ENCODE measurements around the gene AGXT2. TPM values are rescaled to one million over a fixed set of nuclear protein-coding genes. Genes with fewer than 3 reads are reported as not detected.
A peak's percentile ranks its signal among the peaks of the same experiment; 100 is the strongest.

The AGXT2 gene
- total RNA-seq, 2 donors from 2014 or later: not detected

DNA sequence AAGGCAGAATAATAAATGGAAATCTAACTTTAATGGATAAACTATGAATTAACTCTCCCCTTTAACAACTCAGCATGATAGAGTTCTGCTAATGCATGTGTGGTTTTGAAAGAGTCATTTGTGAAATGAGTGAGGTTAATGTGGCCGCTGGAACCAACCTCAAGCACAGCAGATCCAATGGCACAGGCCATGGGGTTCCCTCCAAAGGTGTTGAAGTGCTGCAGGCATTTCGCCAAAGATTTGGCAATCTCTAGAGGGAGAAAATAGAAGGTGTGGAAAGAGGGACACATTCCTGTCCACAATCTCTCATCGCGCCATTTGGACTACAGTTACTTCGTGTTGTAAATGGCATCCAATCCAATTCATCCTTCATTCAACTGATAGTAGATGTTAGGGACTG lies 35.0 kb downstream of the AGXT2 start:
- no peak overlapping the region for H3K27ac Mint-ChIP-seq
- H3K36me3 Mint-ChIP-seq (ENCODE audit: low read depth): no peaks in the 10 kb centered on the region
- peaks cover 28% of the 10 kb centered on the region for H3K27me3 Mint-ChIP-seq
- ATAC-seq (replicated peaks): no peak
- H3K4me3 Mint-ChIP-seq: no peak overlapping the region
- no peaks in the 10 kb centered on the region for H3K9me3 Mint-ChIP-seq
- peaks cover 4% of the 10 kb centered on the region for H3K4me1 Mint-ChIP-seq

DNA sequence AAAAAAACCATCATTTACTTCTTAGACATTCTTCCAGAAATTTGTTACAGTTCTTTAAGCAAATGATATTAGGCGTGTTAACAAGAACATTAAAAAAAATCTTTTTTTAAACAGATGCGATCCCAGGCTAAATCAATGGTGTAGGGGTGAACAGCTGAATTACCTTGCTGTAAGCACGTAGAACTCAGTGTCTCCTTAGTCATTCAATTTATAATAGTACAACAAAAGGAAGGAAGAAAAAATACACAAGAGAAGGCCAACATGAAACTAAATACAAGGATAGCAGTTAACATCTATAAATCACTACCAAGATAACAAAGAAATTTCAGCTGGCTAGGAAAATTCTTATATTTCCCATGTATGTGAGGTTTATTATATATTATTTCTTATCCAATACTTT lies 35.4 kb downstream of the AGXT2 start:
- Mint-ChIP-seq H3K9me3 (no peaks in the 10 kb centered on the region), H3K4me3 (no peak overlapping the region), H3K27me3 (peaks cover 28% of the 10 kb centered on the region), H3K27ac (no peak overlapping the region), H3K36me3 (ENCODE audit: low read depth) (no peaks in the 10 kb centered on the region), H3K4me1 (peaks cover 4% of the 10 kb centered on the region)
- ATAC-seq (replicated peaks): no peak

- H3K9me3 Mint-ChIP-seq: no peaks in the 10 kb centered on the region
Measured at GRCh38 chr5:35010676-35011075, 37.1 kb downstream of the AGXT2 start.

GRCh38 chr5:35009657-35010056 lies 38.1 kb downstream of the AGXT2 start:
- no peaks in the 10 kb centered on the region for H3K4me1 Mint-ChIP-seq
- H3K27me3 Mint-ChIP-seq: peaks cover 32% of the 10 kb centered on the region
- no peaks in the 10 kb centered on the region for H3K36me3 Mint-ChIP-seq (ENCODE audit: low read depth)
- ATAC-seq (replicated peaks): no peak
- H3K4me3 Mint-ChIP-seq: no peak overlapping the region
- no peak overlapping the region for H3K27ac Mint-ChIP-seq
- H3K9me3 Mint-ChIP-seq: no peaks in the 10 kb centered on the region

More at GRCh38 chr5:35010676-35011075, 37.1 kb downstream of the AGXT2 start:
- ATAC-seq (replicated peaks): no peak
- Mint-ChIP-seq H3K4me1 (no peaks in the 10 kb centered on the region), H3K27ac (no peak overlapping the region), H3K27me3 (peaks cover 32% of the 10 kb centered on the region), H3K4me3 (no peak overlapping the region), H3K36me3 (ENCODE audit: low read depth) (no peaks in the 10 kb centered on the region)

DNA sequence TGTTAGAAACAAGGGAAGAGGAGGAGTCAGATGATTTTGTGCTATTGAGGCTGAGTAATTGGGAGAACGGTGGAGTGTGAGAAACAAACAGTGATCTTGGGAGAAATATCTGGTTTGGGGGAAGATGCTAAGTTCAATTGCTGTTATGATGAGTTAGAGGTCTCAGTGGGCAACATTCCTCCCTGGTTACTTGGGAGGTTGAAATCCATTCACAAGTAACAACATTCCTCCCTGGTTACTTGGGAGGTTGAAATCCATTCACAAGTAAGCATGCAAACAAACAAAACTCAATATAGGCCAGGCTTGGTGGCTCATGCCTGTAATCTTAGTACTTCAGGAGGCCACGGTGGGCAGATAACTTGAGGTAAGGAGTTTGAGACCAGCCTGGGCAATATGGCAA lies 38.7 kb downstream of the AGXT2 start:
- Mint-ChIP-seq H3K4me3 (no peak overlapping the region), H3K36me3 (ENCODE audit: low read depth) (no peaks in the 10 kb centered on the region), H3K4me1 (no peaks in the 10 kb centered on the region), H3K9me3 (no peaks in the 10 kb centered on the region), H3K27ac (no peak overlapping the region), H3K27me3 (peaks cover 33% of the 10 kb centered on the region)
- no peak for ATAC-seq (replicated peaks)

- Mint-ChIP-seq H3K27ac (no peak overlapping the region), H3K36me3 (ENCODE audit: low read depth) (no peaks in the 10 kb centered on the region), H3K9me3 (no peaks in the 10 kb centered on the region), H3K4me1 (no peaks in the 10 kb centered on the region), H3K27me3 (peaks cover 36% of the 10 kb centered on the region), H3K4me3 (no peak overlapping the region)
- ATAC-seq (replicated peaks): no peak
Measured at GRCh38 chr5:35004771-35005170, 43.0 kb downstream of the AGXT2 start.

- Mint-ChIP-seq H3K9me3 (no peaks in the 10 kb centered on the region), H3K36me3 (ENCODE audit: low read depth) (no peaks in the 10 kb centered on the region), H3K4me3 (no peak overlapping the region), H3K27ac (no peak overlapping the region), H3K4me1 (no peaks in the 10 kb centered on the region), H3K27me3 (peaks cover 34% of the 10 kb centered on the region)
- no peak for ATAC-seq (replicated peaks)
Measured at GRCh38 chr5:35004200-35004599, 43.5 kb downstream of the AGXT2 start.

GRCh38 chr5:35003018-35003957 lies 44.5 kb downstream of the AGXT2 start:
- Mint-ChIP-seq H3K27me3 (peaks cover 29% of the 10 kb centered on the region), H3K27ac (no peak overlapping the region)
- peak; percentile 64 for ATAC-seq (replicated peaks)

DNA sequence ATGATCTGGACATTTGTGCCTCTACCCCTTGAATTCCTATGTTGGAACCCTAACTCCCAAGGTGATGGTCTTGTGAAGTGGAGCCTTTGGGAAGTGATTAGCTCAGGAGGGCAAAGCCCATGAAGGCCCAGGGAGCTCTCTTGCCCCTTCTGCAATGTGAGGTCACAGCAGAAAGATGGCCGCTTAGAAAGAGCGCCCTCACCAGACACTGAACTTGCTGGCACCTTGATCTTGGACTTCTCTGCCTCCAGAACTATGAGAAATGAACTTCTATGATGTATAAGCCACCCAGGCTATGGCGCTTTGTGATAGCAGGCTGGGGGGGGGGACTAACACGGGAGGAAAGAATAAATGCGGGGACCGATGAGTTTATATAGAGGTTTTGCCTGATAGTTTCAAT lies 45.3 kb downstream of the AGXT2 start:
- Mint-ChIP-seq H3K4me3 (no peak overlapping the region), H3K36me3 (ENCODE audit: low read depth) (no peaks in the 10 kb centered on the region), H3K27me3 (peaks cover 23% of the 10 kb centered on the region), H3K9me3 (no peaks in the 10 kb centered on the region), H3K27ac (no peak overlapping the region), H3K4me1 (no peaks in the 10 kb centered on the region)
- no peak for ATAC-seq (replicated peaks)

More at GRCh38 chr5:35003018-35003957, 44.5 kb downstream of the AGXT2 start:
- Mint-ChIP-seq H3K9me3 (no peaks in the 10 kb centered on the region), H3K4me3 (no peak overlapping the region), H3K36me3 (ENCODE audit: low read depth) (no peaks in the 10 kb centered on the region), H3K4me1 (no peaks in the 10 kb centered on the region)

- no peak for ATAC-seq (replicated peaks)
- Mint-ChIP-seq H3K27me3 (peaks cover 20% of the 10 kb centered on the region), H3K9me3 (no peaks in the 10 kb centered on the region)
Measured at GRCh38 chr5:35001842-35002241, 45.9 kb downstream of the AGXT2 start.

DNA sequence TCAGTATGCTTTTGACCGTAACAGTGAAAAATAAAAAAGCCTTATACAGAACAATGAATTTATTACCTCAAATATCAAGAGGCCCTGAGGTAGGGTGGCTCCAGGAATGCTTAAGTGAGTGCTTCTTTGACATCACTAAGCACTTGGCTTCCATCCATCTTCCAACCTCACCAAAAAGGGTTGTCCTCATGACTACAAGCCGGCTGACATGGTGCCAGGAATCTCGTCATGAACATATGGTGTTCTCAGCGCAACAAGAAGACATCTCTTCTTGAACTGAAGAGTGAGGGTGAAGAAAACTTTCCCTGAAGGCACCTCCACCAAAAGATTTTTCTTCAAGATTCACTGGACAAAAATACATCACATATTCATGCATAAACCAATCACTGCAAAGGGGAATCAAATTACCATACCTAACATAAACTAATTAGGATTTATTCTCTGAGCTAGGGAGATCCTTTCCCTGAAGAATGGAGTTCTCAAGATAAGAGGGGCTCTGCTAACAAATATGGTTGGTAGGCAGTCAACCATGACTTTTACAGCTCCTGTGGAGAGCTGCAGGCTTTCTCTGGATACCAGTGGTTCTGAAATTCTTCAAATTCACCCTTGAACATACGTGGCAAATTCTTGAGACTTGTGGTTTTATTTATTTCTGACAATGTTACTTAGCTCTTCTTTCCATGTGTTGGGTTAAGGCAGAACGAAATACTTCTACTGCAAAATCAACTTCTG lies 49.5 kb downstream of the AGXT2 start:
- no peak overlapping the region for H3K27ac Mint-ChIP-seq
- H3K27me3 Mint-ChIP-seq: peaks cover 20% of the 10 kb centered on the region
- no peaks in the 10 kb centered on the region for H3K9me3 Mint-ChIP-seq
- no peak overlapping the region for H3K4me3 Mint-ChIP-seq
- no peak for ATAC-seq (replicated peaks)
- no peaks in the 10 kb centered on the region for H3K36me3 Mint-ChIP-seq (ENCODE audit: low read depth)
- no peaks in the 10 kb centered on the region for H3K4me1 Mint-ChIP-seq

More at GRCh38 chr5:35001842-35002241, 45.9 kb downstream of the AGXT2 start:
- no peaks in the 10 kb centered on the region for H3K36me3 Mint-ChIP-seq (ENCODE audit: low read depth)
- no peak overlapping the region for H3K27ac Mint-ChIP-seq
- H3K4me1 Mint-ChIP-seq: no peaks in the 10 kb centered on the region
- H3K4me3 Mint-ChIP-seq: no peak overlapping the region

- Mint-ChIP-seq H3K4me3 (no peak overlapping the region), H3K27me3 (peaks cover 29% of the 10 kb centered on the region), H3K36me3 (ENCODE audit: low read depth) (no peaks in the 10 kb centered on the region), H3K27ac (no peak overlapping the region), H3K4me1 (no peaks in the 10 kb centered on the region), H3K9me3 (no peaks in the 10 kb centered on the region)
- no peak for ATAC-seq (replicated peaks)
Measured at GRCh38 chr5:34996261-34996660, 51.5 kb downstream of the AGXT2 start.

DNA sequence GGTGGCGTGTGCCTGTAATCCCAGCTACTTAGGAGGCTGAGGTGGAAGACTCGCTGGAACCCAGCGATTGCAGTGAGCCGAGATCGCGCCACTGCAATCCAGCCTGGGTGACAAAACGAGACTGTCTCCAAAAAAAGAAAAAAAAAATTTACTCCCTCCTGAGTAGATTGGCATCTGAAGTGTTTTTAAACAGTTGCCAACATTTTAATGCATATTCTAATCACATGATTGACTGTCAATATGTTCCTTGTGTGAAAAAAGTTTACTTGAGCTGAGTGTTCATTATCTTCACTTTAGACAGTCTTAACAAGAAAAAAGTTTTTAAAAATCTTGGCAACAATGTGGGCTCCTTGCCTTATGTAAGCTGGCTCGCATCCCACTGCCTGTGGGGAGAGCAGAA lies 53.8 kb downstream of the AGXT2 start:
- Mint-ChIP-seq H3K4me3 (no peak overlapping the region), H3K27ac (no peak overlapping the region), H3K4me1 (no peaks in the 10 kb centered on the region), H3K27me3 (peaks cover 35% of the 10 kb centered on the region), H3K9me3 (no peaks in the 10 kb centered on the region), H3K36me3 (ENCODE audit: low read depth) (no peaks in the 10 kb centered on the region)
- no peak for ATAC-seq (replicated peaks)

DNA sequence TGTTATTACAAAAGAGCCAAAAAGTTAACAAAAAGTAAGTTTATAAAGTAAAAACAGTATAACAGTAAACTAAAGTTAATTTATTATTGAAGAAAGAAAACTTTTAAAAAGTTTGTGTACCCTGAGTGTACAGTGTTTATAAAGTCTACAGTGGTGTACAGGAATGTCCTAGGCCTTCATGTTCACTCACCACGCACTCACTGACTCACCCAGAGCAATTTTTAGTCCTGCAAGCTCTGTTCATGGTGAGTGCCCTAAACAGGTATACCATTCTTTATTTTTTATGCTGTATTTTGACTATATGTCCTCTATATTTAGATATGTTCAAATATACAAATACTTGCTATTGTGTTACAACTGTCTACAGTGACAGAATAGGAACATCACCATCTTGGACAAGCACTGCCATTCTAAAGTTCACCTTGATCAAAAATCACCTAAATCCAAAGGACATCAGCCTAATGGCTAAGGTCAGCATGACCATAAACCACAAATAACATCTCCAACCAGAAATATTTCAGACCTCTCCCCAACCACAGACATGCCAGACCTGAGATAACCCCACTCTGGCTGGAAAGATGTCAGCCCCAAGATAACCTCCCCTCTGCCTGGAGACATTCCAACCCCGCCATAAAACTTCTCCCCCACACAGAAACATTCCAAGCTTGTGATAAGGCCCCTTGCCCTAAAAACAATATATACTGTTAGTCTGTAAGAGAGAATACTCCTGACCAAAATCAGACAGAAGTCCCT lies 56.1 kb downstream of the AGXT2 start:
- no peak for ATAC-seq (replicated peaks)
- H3K4me3 Mint-ChIP-seq: no peak overlapping the region
- H3K4me1 Mint-ChIP-seq: no peaks in the 10 kb centered on the region
- H3K36me3 Mint-ChIP-seq (ENCODE audit: low read depth): no peaks in the 10 kb centered on the region
- H3K27me3 Mint-ChIP-seq: peaks cover 53% of the 10 kb centered on the region
- H3K27ac Mint-ChIP-seq: no peak overlapping the region
- peaks cover 5% of the 10 kb centered on the region for H3K9me3 Mint-ChIP-seq

Measured in activated T-helper 17 cell treated with anti-CD3 and anti-CD28 coated beads, Interleukin-2, amount 50 U/mL, for 72 hours (primary cell).